Measurements from ENCODE around the gene SETD1B. TPM values are rescaled to one million over a fixed set of nuclear protein-coding genes. Genes with fewer than 3 reads are reported as not detected.
"Not testable (repeated sequence)": the region's sequence is repeated elsewhere in the genome, so short reads cannot be mapped to it uniquely, and the experiment has no call there.

The SETD1B gene
- total RNA-seq, 4 donors from 2014 or later = 3.7 to 10.4 (median 6.6) TPM

GRCh38 chr12:121875582-121875981, 71.8 kb downstream of the SETD1B start:
- DNase-seq (ENCODE audit: low spot score) (no peak), ATAC-seq (ENCODE audit: low FRiP score) (no peak)
- TF ChIP-seq CTCF (IDR thresholded peaks at IDR 0.05) = no peak

GRCh38 chr12:121876080-121876447, 72.3 kb downstream of the SETD1B start:
- not testable (repeated sequence) for DNase-seq (ENCODE audit: low spot score); ATAC-seq (ENCODE audit: low FRiP score)

Small RNA genes lying within 50 kb of the gene (small RNA-seq; reads per million reads assigned to genes)
- not detected for gene AC069503.3

Other genes starting within 250 kb of the SETD1B start
- 10 to 100 TPM; 14.8 to 27.0 (median 16.7) TPM for gene KDM2B, start 223.0 kb upstream of the SETD1B start, total RNA-seq
- 10 to 100 TPM in 2 of 4 donors, 1 to 10 TPM in 2; 6.8 to 15.4 (median 10.7) TPM for gene ORAI1, start 177.5 kb upstream of the SETD1B start, total RNA-seq
- gene MORN3, start 134.4 kb upstream of the SETD1B start, total RNA-seq = under 1 TPM in 1 of 4 donors, not detected in 3; 0.19 TPM
- gene TMEM120B, start 91.3 kb upstream of the SETD1B start, total RNA-seq = 10 to 100 TPM in 1 of 4 donors, 1 to 10 TPM in 3; 4.9 to 10.7 (median 5.7) TPM
- 10 to 100 TPM in 2 of 4 donors, 1 to 10 TPM in 2; 4.8 to 11.4 (median 9.5) TPM for gene RHOF, start 10.3 kb upstream of the SETD1B start, total RNA-seq
- gene HPD, start 54.9 kb downstream of the SETD1B start, total RNA-seq = 1 to 10 TPM in 3 of 4 donors, under 1 TPM in 1; 0.82 to 8.5 (median 1.6) TPM
- gene PSMD9, start 84.8 kb downstream of the SETD1B start, total RNA-seq = 10 to 100 TPM; 40.5 to 73.1 (median 57.2) TPM
- 10 to 100 TPM in 1 of 4 donors, 1 to 10 TPM in 3; 4.6 to 15.3 (median 7.1) TPM for gene CFAP251, start 114.6 kb downstream of the SETD1B start, total RNA-seq
- gene BCL7A, start 217.9 kb downstream of the SETD1B start, total RNA-seq = 1 to 10 TPM; 2.8 to 4.9 (median 3.4) TPM